NB4 (cell line): ENCODE results near the gene SLC49A4.

ENCODE experiments used
- MYC ChIP-seq: IDR thresholded peaks from 2 replicates; pipeline ENCODE4 v1.6.1; 2011; ENCODE audit warnings: low read depth, low read length
- TF ChIP-seq, protein P1 (sequence below): IDR thresholded peaks from one replicate; pipeline ENCODE4 v1.5.1; 2012; ENCODE audit warnings: low read depth, low read length

DNA sequence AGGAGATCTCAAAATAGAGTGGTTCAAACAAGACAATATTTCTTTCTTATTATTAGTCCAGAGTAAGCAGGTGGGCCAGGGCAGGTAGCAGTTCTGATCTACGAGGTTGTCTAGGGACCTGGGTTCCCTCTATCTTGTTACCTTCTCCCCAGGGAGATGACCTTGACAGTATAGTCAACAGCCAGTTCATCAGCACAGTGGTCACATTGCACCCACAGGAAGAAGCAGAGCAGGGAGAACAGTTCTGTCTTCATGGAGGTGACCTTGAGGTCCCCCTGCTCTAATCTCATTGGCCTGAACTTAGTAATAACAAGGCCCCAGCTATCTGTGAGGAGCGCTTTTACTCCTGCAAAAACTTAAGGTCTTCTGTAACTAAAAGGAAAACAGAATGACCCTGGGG lies 21.7 kb downstream of the SLC49A4 start:
- TF ChIP-seq, protein P1, sequence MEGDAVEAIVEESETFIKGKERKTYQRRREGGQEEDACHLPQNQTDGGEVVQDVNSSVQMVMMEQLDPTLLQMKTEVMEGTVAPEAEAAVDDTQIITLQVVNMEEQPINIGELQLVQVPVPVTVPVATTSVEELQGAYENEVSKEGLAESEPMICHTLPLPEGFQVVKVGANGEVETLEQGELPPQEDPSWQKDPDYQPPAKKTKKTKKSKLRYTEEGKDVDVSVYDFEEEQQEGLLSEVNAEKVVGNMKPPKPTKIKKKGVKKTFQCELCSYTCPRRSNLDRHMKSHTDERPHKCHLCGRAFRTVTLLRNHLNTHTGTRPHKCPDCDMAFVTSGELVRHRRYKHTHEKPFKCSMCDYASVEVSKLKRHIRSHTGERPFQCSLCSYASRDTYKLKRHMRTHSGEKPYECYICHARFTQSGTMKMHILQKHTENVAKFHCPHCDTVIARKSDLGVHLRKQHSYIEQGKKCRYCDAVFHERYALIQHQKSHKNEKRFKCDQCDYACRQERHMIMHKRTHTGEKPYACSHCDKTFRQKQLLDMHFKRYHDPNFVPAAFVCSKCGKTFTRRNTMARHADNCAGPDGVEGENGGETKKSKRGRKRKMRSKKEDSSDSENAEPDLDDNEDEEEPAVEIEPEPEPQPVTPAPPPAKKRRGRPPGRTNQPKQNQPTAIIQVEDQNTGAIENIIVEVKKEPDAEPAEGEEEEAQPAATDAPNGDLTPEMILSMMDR = no peak
- no peak for TF ChIP-seq MYC
